ENCODE data around the gene AMER2. TPM values are rescaled to one million over a fixed set of nuclear protein-coding genes. Genes with fewer than 3 reads are reported as not detected.
A peak's percentile ranks its signal among the peaks of the same experiment; 100 is the strongest.

Gene AMER2, protein sequence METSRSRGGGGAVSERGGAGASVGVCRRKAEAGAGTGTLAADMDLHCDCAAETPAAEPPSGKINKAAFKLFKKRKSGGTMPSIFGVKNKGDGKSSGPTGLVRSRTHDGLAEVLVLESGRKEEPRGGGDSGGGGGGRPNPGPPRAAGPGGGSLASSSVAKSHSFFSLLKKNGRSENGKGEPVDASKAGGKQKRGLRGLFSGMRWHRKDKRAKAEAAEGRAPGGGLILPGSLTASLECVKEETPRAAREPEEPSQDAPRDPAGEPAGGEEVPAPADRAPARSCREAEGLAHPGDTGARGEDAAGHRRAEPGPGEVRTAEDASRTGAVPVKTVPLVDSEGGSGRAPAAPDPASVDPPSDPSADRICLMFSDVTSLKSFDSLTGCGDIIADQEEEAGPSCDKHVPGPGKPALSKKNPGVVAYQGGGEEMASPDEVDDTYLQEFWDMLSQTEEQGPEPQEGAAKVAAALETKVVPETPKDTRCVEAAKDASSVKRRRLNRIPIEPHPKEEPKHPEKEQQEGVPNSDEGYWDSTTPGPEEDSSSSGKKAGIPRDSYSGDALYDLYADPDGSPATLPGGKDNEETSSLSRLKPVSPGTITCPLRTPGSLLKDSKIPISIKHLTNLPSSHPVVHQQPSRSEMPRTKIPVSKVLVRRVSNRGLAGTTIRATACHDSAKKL
- total RNA-seq (2014; rRNA removed; shearing (Covaris generic)) (not detected in 2 replicates), polyA plus RNA-seq (2016; fragmentation: Nextera tagmentation; extraction: Ambion mirVana) (not detected in 2 replicates)

DNA sequence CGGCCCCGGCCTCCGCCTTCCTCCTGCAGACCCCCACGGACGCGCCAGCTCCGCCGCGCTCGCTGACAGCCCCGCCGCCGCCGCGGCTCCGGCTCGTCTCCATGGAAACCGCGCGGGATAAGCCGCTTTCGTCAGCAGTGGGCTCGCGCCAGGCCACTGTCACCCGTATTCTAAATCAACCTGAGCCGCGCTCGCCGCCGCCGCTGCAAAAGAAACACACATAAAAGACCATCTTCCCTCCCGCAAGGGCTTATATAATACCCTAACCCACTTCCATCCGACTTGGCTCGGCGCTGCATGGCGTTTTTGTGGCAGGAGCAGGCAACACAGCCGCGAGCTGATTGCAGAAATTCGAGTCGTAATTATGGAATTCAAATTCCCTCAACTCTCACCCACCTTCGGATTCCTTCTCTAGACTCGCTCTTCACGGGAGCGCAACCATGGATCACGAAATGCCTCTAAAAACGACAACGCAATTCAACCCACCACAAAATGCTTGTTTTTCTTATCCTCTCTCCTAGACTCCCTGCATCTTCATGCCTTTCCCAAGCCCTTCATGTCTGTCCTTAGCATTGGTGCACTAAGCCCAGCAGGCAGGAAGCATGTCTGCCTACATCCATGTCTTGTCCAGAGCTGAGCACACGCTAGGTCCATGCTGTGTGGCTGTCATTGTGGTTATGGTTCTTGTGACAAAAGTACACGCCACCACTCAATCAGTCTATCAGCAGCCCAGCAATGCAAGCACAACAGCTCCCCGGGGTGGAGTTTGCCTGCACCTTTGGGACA lies at the start of gene AMER2:
TSS of gene AMER2 (minus strand) at position 772 of the 786 bp plus-strand sequence. CDS start at position 103, 669 bp downstream.
- WGBS, 2 experiments (ENCODE audit: low coverage in 1 of 2, low lambda C conversion rate in 2 of 2, missing lambda C conversion rate in 2 of 2), result 4 to 6% methylated on average over 44 to 50 of the region's 50 CpGs

DNA sequence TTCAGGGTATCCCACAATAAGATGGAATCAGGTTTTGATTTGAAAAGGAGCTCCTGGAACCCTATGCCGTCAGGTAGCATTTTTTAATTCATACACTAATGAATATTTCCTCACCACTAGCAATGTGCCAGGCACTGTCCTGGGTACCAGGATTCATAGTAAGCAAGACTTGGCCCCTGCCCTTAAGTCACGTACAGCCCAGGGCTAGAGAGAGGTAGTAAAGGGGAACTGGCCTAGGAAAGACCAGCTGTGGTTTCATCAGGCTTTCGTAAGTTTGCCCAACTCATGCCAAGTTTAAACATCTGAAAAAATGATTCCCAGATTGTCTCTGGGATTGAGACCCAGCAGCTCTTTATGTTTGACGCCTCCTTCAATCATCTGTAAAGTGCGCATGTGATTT lies 45.9 kb upstream of the AMER2 start:
- no peak for TF ChIP-seq EZH2phosphoT487 (IDR thresholded peaks at IDR 0.05; ENCODE audit: insufficient read depth, low read depth)
- TF ChIP-seq EZH2 (IDR thresholded peaks at IDR 0.05; ENCODE audit: insufficient read depth, poor library complexity, severe bottlenecking), result no peak
- Histone ChIP-seq H3K27ac (no peak overlapping the region), H3F3A (ENCODE audit: insufficient read depth) (no peaks in the 10 kb centered on the region), H3K9ac (no peak overlapping the region), H2AFZ (no peak overlapping the region), H3K4me2 (ENCODE audit: unreplicated experiment) (no peak overlapping the region), H3K4me1 (ENCODE audit: insufficient read depth) (peaks cover 9% of the 10 kb centered on the region; the same call in 1 of the 2 replicates), H3K79me2 (ENCODE audit: insufficient read depth) (no peaks in the 10 kb centered on the region), H4K20me1 (ENCODE audit: insufficient read depth) (no peaks in the 10 kb centered on the region), H3K9me2 (ENCODE audit: insufficient read depth) (no peaks in the 10 kb centered on the region), H3K36me3 (ENCODE audit: low read depth) (no peaks in the 10 kb centered on the region), H3K4me3 (no peak overlapping the region), H3K27me3 (replicated peaks; ENCODE audit: insufficient read depth) (peaks cover 19% of the 10 kb centered on the region), H3K9me3 (ENCODE audit: low read depth) (no peaks in the 10 kb centered on the region)
- in situ Hi-C loops (cut with MboI), result no loop called here
- WGBS, 2 experiments (ENCODE audit: low coverage in 1 of 2, low lambda C conversion rate in 2 of 2, missing lambda C conversion rate in 2 of 2), result 54 to 64% methylated on average over 5 of the region's 5 CpGs
- no peak for DNase-seq

More for the DNA sequence above, at the start of gene AMER2:
- no peaks in the 10 kb centered on the region for H3K9me2 ChIP-seq (ENCODE audit: insufficient read depth)
- H3K9ac ChIP-seq, result no peak within 1 kb of the TSS
- peaks cover 68% of the 10 kb centered on the region for H3K27me3 ChIP-seq (replicated peaks; ENCODE audit: insufficient read depth)
- no peaks in the 10 kb centered on the region for H3K9me3 ChIP-seq (ENCODE audit: low read depth)
- H2AFZ ChIP-seq, result peak within 1 kb of the TSS; percentile 15; the same call in 1 of the 2 replicates
- in situ Hi-C loops (cut with MboI), result no loop called here
- peak; percentile 49 for DNase-seq
- peak within 1 kb of the TSS; percentile 46 for H3K4me3 ChIP-seq
- no peaks in the 10 kb centered on the region for H3K79me2 ChIP-seq (ENCODE audit: insufficient read depth)
- H3K4me2 ChIP-seq (ENCODE audit: unreplicated experiment), result peak within 1 kb of the TSS; percentile 58
- no peaks in the 10 kb centered on the region for H3K4me1 ChIP-seq (ENCODE audit: insufficient read depth)
- TF ChIP-seq EZH2phosphoT487 (IDR thresholded peaks at IDR 0.05; ENCODE audit: insufficient read depth, low read depth), result 0 out of 2 replicates have a peak, but pooled peaks have one; percentile 47
- peak; percentile 88 for TF ChIP-seq EZH2 (IDR thresholded peaks at IDR 0.05; ENCODE audit: insufficient read depth, poor library complexity, severe bottlenecking)
- H3K27ac ChIP-seq, result no peak within 1 kb of the TSS
- no peaks in the 10 kb centered on the region for H3K36me3 ChIP-seq (ENCODE audit: low read depth)
- no peaks in the 10 kb centered on the region for H4K20me1 ChIP-seq (ENCODE audit: insufficient read depth)
- H3F3A ChIP-seq (ENCODE audit: insufficient read depth), result no peaks in the 10 kb centered on the region

DNA sequence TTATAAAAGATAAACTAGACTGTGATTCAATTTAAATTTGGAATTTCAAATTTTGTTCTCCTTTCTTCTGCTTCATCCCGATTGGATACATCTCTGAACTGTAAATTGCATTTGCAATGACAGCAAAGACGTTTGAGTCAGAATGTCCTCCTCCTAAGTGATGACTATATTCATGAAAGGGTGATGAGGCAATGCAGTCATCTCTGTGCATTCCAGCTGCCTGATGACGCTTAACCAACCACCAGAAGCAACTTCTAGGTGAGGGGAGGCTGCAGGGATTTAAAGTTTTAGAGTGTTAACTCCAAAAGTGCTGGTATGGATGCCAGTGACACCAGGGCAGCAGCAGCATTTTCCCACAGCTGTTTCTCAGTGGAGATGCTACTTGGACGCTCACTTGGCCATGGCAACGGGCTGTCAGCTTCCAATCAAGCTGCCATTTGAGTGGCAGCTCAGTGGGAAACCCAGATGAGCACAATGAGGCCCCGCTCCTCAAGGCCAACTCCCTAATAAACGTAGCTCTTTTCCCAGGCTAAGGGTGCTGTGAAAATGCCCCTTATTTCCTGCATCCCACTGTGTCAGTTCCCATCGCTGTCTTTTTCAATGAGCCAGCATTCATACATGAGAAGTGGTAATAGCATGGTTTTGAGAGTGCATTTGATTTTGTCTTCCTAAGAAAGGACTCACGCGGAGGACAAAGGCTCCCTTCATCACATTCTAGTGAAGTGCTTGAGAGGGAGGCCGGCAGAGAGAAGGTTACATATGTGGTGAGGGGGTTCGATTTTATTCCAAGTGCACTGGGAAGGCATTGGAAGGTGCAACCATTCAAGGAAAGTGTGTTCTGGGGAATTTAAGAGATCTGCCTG lies 45.2 kb upstream of the AMER2 start:
- no peaks in the 10 kb centered on the region for H3K9me2 ChIP-seq (ENCODE audit: insufficient read depth)
- peaks cover 9% of the 10 kb centered on the region; the same call in 1 of the 2 replicates for H3K4me1 ChIP-seq (ENCODE audit: insufficient read depth)
- no peaks in the 10 kb centered on the region for H3K36me3 ChIP-seq (ENCODE audit: low read depth)
- H3K27me3 ChIP-seq (replicated peaks; ENCODE audit: insufficient read depth), result peaks cover 19% of the 10 kb centered on the region
- H3K9ac ChIP-seq, result no peak overlapping the region
- no peak overlapping the region for H3K27ac ChIP-seq
- TF ChIP-seq EZH2 (IDR thresholded peaks at IDR 0.05; ENCODE audit: insufficient read depth, poor library complexity, severe bottlenecking) (no peak), EZH2phosphoT487 (IDR thresholded peaks at IDR 0.05; ENCODE audit: insufficient read depth, low read depth) (no peak)
- no peak overlapping the region for H3K4me3 ChIP-seq
- no peaks in the 10 kb centered on the region for H3K79me2 ChIP-seq (ENCODE audit: insufficient read depth)
- no peaks in the 10 kb centered on the region for H3F3A ChIP-seq (ENCODE audit: insufficient read depth)
- DNase-seq, result peak; percentile 70
- H2AFZ ChIP-seq, result no peak overlapping the region
- H3K4me2 ChIP-seq (ENCODE audit: unreplicated experiment), result no peak overlapping the region
- in situ Hi-C loops (cut with MboI), result no loop called here
- 48% methylated on average over 12 of the region's 12 CpGs for WGBS, 2 experiments (ENCODE audit: low coverage in 1 of 2, low lambda C conversion rate in 2 of 2, missing lambda C conversion rate in 2 of 2)
- no peaks in the 10 kb centered on the region for H3K9me3 ChIP-seq (ENCODE audit: low read depth)
- H4K20me1 ChIP-seq (ENCODE audit: insufficient read depth), result no peaks in the 10 kb centered on the region
